ENCODE measurements around the gene CEMIP.

The CEMIP gene

GRCh38 chr15:80822256-80822655 lies 43.1 kb downstream of the CEMIP start:
- DNase-seq (ENCODE audit: low read depth in 2 of 2) = no peak

DNA sequence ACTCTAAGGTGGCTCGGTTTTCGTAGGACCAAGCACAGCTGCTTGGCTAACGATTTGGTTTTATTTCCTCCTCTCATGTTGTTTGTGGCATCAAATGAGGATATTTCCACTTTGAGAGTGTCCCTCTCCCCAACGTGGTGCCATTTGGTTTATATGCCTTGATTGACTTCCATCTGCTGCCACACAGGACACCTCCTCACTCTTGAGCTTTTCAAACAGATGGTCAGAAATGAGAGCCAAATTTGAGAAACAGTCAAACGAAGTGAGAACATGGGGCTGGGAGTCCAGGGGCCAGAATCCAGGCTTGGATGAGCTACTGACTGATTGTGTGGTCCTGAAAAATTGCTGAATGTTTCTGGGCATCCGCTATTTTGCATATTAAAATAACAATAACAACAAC lies 43.5 kb downstream of the CEMIP start:
- no peak for DNase-seq (ENCODE audit: low read depth in 2 of 2)

DNA sequence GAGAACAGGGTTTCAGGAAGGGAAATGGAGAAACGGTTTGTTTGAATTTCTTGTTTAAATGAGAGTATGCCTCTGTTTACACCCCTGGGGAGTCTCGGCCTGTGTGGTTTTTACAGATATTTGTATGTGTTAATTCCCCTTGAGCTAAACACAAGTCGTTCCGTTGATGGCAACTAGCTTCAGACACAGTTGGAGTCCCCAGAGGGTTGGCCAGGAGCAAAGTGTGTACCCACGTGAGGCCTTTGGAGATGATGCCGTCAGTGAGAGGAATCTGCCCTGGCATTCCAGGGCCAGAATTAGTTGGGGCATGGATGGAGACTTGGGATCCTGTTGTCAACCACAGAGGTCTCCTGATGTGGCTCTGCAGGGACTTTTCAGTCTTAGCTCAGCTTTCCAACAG lies 44.0 kb downstream of the CEMIP start:
- DNase-seq (ENCODE audit: low read depth in 2 of 2) = no peak

DNA sequence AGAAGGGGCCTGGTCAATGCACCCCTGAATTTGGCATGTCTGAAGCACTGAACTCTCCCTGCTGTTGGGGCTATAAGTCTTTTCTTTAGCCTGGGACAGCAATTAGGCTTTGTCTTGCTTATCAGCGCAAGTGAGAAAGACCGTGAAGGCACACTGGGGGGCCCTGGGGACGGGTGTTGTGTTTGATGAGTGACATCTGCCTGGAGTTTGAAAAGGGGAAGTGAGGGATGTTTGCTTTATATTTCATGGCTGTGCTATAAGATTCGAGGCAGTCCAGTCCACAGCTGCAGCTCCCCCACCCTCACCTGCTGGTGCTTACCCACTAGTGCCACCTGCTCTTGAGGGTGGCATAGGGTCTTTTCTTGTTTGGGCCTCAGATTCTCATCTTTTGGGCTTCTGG lies 44.8 kb downstream of the CEMIP start:
- DNase-seq (ENCODE audit: low read depth in 2 of 2) = no peak

- DNase-seq (ENCODE audit: low read depth in 2 of 2) = no peak
Observed at GRCh38 chr15:80825361-80826030, 46.3 kb downstream of the CEMIP start.

DNA sequence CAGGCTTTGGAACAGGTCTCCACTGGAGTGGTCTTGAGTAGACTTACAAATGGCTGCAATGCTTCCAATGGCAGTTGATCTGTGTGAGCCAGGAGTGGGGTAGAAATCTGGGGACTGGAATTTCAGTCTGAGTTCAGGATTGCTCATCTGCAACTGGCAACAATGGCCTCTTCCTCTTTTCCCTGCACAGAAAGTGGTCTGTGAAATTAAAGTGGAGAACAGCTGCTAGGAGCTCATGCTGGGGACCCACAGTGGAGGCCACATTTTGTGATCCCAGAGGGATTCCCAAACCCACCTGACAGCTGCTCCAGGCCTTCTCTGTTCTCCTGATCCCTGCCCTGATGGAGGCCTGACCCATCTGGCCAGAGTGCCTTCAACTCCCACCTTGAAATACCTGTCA lies 49.6 kb downstream of the CEMIP start:
- DNase-seq (ENCODE audit: low read depth in 2 of 2) = no peak

- DNase-seq (ENCODE audit: low read depth in 2 of 2) = no peak
Observed at GRCh38 chr15:80830677-80831076, 51.5 kb downstream of the CEMIP start.

- no peak for DNase-seq (ENCODE audit: low read depth in 2 of 2)
Observed at GRCh38 chr15:80831192-80831591, 52.0 kb downstream of the CEMIP start.

- no peak for DNase-seq (ENCODE audit: low read depth in 2 of 2)
Observed at GRCh38 chr15:80831606-80832224, 52.5 kb downstream of the CEMIP start.

- no peak for DNase-seq (ENCODE audit: low read depth in 2 of 2)
Observed at GRCh38 chr15:80832686-80833085, 53.5 kb downstream of the CEMIP start.

DNA sequence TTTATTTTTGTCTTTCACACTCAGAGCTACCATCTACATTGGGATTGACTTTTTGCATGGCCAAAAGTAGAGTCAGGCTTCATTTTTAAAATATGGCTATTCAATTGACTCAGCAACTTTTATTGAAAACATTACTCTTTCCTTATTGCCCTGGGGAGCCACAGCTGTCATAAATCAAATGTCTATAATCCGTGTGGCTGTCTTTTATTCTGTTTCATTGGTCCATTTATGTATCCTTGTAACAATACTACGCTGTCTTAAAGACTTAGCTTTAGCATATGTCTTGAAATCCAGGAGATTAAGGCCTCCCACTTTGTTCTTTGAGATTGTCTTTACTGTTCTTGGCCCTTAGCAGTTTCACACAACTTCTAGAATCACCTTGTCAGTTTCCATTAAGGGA lies 55.2 kb downstream of the CEMIP start:
- DNase-seq (ENCODE audit: low read depth in 2 of 2) = no peak

DNA sequence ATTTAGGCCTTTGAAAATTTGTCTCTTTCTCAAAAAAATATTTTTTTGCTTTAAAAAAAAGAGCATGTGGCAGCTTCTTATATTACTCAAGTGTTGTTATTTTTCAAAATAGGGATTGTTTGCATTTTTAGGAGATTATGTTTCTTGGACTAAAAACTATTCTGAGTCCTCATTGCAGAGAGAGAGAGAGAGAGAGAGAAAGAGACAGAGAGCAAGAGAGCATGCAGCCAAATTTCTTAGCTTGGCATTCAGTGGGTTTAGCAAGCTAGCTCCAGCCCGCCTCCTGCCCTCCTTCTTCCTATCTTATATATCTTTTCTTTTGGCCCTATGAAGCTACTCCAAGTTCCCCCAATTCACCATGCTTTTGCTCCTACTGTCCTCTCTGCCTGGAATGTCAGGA lies 55.7 kb downstream of the CEMIP start:
- no peak for DNase-seq (ENCODE audit: low read depth in 2 of 2)

DNA sequence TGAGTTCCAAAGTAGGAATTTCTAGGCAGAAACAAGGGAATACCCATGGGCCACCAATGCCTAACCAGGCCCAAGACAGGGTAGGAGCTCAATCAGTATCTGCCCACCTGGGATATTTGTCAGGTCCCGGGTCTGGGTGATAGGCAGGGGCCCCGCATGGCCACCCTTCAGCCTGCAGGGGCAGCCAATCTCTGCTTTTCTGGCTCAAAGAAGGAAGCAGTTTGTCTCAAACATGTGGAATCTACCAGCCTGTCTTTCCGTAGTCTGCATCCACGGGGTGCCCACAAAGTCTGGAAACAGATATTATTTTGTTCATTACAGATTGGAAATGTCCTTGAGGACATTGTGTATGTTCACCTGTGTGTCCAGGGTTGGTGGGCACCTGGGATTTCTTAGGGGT lies 56.2 kb downstream of the CEMIP start:
- no peak for DNase-seq (ENCODE audit: low read depth in 2 of 2)

- no peak for DNase-seq (ENCODE audit: low read depth in 2 of 2)
Observed at GRCh38 chr15:80836223-80836622, 57.1 kb downstream of the CEMIP start.

GRCh38 chr15:80837006-80837405 lies 57.8 kb downstream of the CEMIP start:
- no peak for DNase-seq (ENCODE audit: low read depth in 2 of 2)

GRCh38 chr15:80838012-80838411 lies 58.8 kb downstream of the CEMIP start:
- no peak for DNase-seq (ENCODE audit: low read depth in 2 of 2)

DNA sequence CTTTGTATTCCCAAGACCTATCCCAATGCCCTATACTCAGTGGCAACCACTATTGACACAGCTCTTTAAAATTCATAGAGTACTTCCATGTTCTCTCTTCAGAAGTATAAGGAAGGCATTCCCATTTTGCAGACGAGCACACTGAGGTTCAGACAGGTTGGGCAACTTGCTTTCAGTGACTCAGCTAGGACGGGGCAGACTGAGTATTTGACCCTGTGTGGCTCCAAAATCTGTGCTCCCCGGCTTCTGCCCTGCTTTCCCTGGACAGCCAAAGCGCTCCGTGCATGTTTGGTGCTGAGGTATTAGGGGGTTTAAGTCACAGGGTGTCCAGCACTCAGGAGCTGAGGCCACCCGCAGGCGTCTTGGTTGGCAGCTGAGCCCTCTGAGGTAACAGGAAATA lies 59.5 kb downstream of the CEMIP start:
- DNase-seq (ENCODE audit: low read depth in 2 of 2) = no peak

DNA sequence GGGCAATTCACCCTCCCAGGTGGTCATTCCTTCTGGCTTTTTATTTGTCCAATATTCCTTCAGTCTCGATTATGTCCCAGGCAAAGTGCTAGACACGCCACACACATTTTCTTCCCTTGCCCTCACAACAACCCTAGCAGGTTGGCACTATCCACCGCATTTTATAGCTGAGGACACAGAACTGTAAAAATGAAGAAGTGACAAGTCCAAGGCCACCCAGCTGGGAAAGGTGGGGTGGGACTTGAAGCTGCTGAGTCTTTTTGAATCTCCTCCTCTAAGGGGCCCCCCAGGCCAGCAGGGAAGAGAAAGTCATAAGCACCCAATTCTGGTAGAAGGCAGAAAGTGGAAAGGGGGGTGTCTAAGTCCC lies 60.6 kb downstream of the CEMIP start:
- no peak for DNase-seq (ENCODE audit: low read depth in 2 of 2)

DNA sequence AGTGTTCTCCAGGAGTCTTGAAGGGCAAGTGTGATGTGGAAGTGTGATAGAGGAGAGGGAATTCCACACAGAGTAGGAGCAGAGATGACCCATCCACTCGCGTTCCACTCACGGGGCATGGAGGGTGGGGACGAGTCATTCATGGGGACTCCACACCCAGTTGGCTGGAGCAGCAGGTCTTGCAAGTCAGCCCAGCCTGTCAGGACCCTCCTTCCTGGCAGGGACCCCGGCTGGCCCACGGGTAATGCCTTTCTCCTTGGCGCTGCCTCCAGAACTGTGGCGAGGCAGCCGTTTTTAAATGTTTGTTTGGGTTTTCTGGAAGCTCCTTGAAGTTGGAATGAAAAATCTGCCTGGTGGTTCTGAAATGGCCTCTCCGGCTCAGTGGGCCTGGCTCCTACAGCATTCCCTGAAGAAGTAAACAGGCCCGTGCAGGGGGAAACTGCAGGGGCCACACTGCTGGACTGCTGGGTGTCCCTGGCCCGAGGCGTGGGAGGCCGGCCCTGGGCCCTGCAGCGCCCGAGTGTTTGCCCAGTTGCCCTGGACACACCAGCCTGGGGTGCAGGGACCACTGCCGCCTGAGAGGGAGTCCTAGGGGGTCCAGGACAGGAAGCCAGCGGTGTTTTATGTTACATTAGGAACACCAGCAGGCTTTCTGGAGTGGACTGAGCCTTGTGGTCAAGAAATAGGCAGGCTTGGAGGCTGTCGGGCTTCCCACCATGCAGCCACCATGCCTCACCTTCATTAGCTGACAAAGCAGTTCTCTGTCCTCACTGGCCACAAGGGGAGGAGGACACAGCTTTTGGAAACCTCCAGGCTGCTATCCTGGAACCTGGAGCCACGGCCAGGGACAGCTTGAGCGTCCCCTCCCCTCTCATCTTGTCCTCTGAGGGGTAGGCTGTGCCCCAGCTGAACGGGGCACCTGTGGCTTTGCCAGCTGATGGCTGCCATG lies 61.3 kb downstream of the CEMIP start:
- DNase-seq (ENCODE audit: low read depth in 2 of 2) = no peak

DNA sequence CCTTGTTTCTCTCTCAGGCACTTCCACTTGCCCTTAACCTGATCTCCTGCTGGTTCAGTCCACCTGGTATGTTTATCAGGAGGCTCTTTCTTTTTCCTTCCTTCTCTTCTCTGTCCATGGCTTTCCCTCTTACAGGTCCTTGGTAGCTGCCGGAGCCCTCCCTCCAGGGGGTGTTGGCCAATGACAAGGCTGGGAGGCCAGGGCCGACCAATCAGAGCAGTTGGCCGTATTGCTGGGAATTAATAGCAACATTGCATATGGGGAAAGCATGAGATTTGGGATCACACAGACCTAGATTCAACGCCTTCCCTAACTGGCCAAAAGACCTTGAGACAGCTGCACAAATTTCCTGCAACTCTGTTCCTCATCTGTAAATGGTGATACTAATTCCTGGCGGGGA lies 62.4 kb downstream of the CEMIP start:
- no peak for DNase-seq (ENCODE audit: low read depth in 2 of 2)

DNA sequence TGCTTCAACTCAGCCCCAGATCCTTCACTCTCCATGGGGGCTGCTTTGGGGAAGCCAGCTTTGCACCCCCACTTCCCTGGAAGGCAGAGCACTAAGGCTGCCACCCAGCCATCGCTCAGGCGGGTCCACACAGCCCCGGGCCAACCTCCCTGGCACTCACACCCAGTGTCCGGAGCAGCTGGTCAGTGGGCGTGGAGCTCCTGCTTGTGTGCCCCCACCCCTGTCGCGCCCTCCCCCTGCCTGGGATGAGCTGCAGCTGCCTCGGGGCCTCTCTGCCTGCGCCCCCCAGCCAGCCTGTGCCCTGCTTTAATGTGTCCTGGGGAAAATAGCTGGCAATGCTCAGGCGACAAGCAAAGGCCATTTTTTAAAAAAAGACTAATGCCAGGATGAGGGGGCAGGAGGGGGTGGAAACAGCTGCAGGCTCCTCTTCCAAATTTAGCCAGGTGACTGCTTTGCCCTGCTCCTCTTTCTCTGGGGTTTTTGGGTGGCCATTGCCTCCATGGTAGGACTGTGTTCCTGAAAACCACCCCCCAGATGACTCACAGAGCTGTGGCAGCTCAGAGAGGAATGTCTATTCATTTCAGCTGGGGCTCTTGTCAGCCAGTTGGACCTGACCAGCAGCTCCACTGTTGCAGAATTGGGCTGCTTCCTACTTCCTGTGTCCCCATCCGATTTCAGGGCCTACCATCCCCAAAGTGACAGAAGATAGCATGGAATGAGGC lies 65.0 kb downstream of the CEMIP start:
- DNase-seq (ENCODE audit: low read depth in 2 of 2) = no peak

All from stimulated activated CD4-positive, alpha-beta T cell treated with anti-CD3 and anti-CD28 coated beads, Interleukin-1b, Interleukin-23, amount 100 ng/mL, for 1 hour (primary cell).